Natural killer cell (primary cell): ENCODE measurements around the gene LAMA1. TPM values are rescaled to one million over a fixed set of nuclear protein-coding genes. Genes with fewer than 3 reads are reported as not detected.

Experiments
- ATAC-seq, 3 donors: fragments of 150-1000 bp in 2 of 3; fragments of 200-7000 bp in 1 of 3; cut with Tn5 transposase; 1 replicate in 1 of 3; 2 replicates in 2 of 3; pipeline ENCODE4 v1.10.0; 2021; ENCODE audit warnings: mild to moderate bottlenecking in 2 of 3, moderate library complexity in 2 of 3
- DNase-seq, 2 donors: peaks; one replicate each; pipeline versions ENCODE4 v3.0.0 to v3.0.0-alpha.2; 2013 to 2021; ENCODE audit warnings: mixed read lengths in 1 of 2
- H3K27ac ChIP-seq: one replicate; pipeline ENCODE4 v1.5.1; 2013; ENCODE audit warnings: mild to moderate bottlenecking, low read length
- H3K27me3 ChIP-seq: one replicate; pipeline ENCODE4 v1.6.1; 2013; ENCODE audit warnings: low read length; ENCODE audit not compliant: control insufficient read depth, insufficient read depth
- H3K36me3 ChIP-seq: one replicate; pipeline ENCODE4 v1.6.1; 2013; ENCODE audit warnings: low read length; ENCODE audit not compliant: control insufficient read depth, insufficient read depth
- H3K4me1 ChIP-seq: one replicate; pipeline ENCODE4 v1.6.1; 2013; ENCODE audit warnings: low read length; ENCODE audit not compliant: control insufficient read depth, insufficient read depth
- H3K4me3 ChIP-seq: one replicate; pipeline ENCODE4 v1.5.1; 2013; ENCODE audit warnings: low read length
- H3K9me3 ChIP-seq: one replicate; pipeline ENCODE4 v1.6.1; 2013; ENCODE audit warnings: low read length; ENCODE audit not compliant: control insufficient read depth, insufficient read depth
- H3K27ac Mint-ChIP-seq, 2 donors: one replicate each; pipeline ENCODE4 v1.8.0; 2022; ENCODE audit warnings: mild to moderate bottlenecking in 2 of 2, mixed read lengths in 2 of 2, moderate library complexity in 1 of 2
- H3K27me3 Mint-ChIP-seq, 2 donors: one replicate each; pipeline ENCODE4 v1.8.0; 2022; ENCODE audit warnings: low read depth in 2 of 2, mixed read lengths in 2 of 2
- H3K36me3 Mint-ChIP-seq: one replicate; pipeline ENCODE4 v1.8.0; 2022; ENCODE audit warnings: mixed read lengths
- H3K4me1 Mint-ChIP-seq, 2 donors: one replicate each; pipeline ENCODE4 v1.8.0; 2022; ENCODE audit warnings: mixed read lengths in 2 of 2
- H3K4me3 Mint-ChIP-seq: one replicate; pipeline ENCODE4 v1.8.0; 2022; ENCODE audit warnings: mild to moderate bottlenecking, moderate library complexity, mixed read lengths
- H3K9me3 Mint-ChIP-seq, 2 donors: one replicate each; pipeline ENCODE4 v1.8.0; 2022; ENCODE audit warnings: mixed read lengths in 2 of 2
- WGBS: methylation state at CpG from one replicate; pipeline ENCODE4 v1.1.7; 2013; ENCODE audit warnings: missing lambda C conversion rate; ENCODE audit not compliant: insufficient coverage; 5-methylcytosine and 5-hydroxymethylcytosine counted together
- intact Hi-C: fragments of 100-400 bp; cut with micrococcal nuclease; formaldehyde crosslinking; loops from one replicate; pipeline ENCODE4 v1.14.2; 2022
- total RNA-seq, 4 donors: library from RNA; stranded (reverse); fragments of 120-200 nt in 1 of 4; gene quantifications; one replicate each; pipeline versions ENCODE4 v1.2.3 to v1.2.4, GENCODE V29; 2013 to 2022
- TF ChIP-seq, protein P1 (sequence below): fragments of 200-600 bp; IDR thresholded peaks from one replicate; pipeline ENCODE4 v1.8.0; 2022; ENCODE audit warnings: antibody characterized with exemption

Gene LAMA1
- total RNA-seq, 3 donors from 2014 or later (not counting 1 experiment from before 2014, with no cell fraction given) = not detected

DNA sequence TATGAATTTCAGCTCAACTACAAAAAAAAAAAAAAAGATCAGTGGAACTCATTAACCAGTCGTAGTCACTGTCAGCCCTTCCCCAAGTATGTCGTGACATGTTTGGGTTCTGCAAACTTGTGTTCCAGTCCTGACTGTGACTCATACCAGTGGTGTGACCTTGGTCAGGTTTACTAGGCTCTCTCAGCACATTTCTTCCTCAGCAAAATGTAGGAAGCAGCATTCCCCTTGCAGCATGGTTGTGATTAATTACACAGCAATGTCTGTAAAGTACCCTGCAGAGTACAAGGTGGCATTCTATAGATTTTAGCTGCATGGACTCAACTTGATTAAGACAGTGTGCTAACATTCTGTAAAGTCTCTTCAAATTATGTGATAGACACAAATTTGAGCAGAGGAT lies 156.9 kb downstream of the LAMA1 start:
- Histone ChIP-seq H3K9me3 (no peaks in the 10 kb centered on the region), H3K4me3 (no peak overlapping the region), H3K27me3 (no peaks in the 10 kb centered on the region), H3K4me1 (no peaks in the 10 kb centered on the region), H3K36me3 (no peaks in the 10 kb centered on the region), H3K27ac (no peak overlapping the region)
- no peaks in the 10 kb centered on the region for H3K4me1 Mint-ChIP-seq
- TF ChIP-seq, protein P1, sequence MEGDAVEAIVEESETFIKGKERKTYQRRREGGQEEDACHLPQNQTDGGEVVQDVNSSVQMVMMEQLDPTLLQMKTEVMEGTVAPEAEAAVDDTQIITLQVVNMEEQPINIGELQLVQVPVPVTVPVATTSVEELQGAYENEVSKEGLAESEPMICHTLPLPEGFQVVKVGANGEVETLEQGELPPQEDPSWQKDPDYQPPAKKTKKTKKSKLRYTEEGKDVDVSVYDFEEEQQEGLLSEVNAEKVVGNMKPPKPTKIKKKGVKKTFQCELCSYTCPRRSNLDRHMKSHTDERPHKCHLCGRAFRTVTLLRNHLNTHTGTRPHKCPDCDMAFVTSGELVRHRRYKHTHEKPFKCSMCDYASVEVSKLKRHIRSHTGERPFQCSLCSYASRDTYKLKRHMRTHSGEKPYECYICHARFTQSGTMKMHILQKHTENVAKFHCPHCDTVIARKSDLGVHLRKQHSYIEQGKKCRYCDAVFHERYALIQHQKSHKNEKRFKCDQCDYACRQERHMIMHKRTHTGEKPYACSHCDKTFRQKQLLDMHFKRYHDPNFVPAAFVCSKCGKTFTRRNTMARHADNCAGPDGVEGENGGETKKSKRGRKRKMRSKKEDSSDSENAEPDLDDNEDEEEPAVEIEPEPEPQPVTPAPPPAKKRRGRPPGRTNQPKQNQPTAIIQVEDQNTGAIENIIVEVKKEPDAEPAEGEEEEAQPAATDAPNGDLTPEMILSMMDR = no peak
- H3K27ac Mint-ChIP-seq = no peak overlapping the region
- ATAC-seq (no peak), DNase-seq (no peak)
- no peaks in the 10 kb centered on the region for H3K27me3 Mint-ChIP-seq
- no peak overlapping the region for H3K4me3 Mint-ChIP-seq
- H3K9me3 Mint-ChIP-seq = peaks cover 0 to 3% of the 10 kb centered on the region in 2 donors
- 86% methylated on average over 2 of the region's 2 CpGs for WGBS
- intact Hi-C loops = no loop called here
- H3K36me3 Mint-ChIP-seq = no peaks in the 10 kb centered on the region

DNA sequence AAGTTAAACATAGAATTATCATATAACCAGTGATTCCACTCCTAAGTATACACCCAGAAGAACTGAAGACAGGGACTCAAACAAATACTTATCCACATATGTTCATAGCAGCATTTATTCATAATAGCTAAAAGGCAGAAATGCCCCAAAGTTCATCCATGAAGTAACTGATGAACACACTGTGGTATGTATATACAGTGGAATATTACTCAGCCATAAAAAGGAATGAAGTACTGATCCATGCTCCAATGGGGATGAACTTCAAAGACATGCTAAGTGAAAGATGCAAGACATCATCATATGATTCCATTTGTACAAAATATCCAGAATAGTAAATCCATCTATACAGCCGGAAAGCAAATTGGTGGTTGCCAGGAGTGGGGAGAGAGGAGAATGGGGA lies 157.5 kb downstream of the LAMA1 start:
- Mint-ChIP-seq H3K9me3 (peaks cover 0 to 3% of the 10 kb centered on the region in 2 donors), H3K27ac (no peak overlapping the region), H3K36me3 (no peaks in the 10 kb centered on the region), H3K4me1 (no peaks in the 10 kb centered on the region), H3K27me3 (no peaks in the 10 kb centered on the region), H3K4me3 (no peak overlapping the region)
- Histone ChIP-seq H3K27me3 (no peaks in the 10 kb centered on the region), H3K4me1 (no peaks in the 10 kb centered on the region), H3K36me3 (no peaks in the 10 kb centered on the region), H3K27ac (no peak overlapping the region), H3K4me3 (no peak overlapping the region), H3K9me3 (no peaks in the 10 kb centered on the region)
- DNase-seq (no peak), ATAC-seq (no peak)
- intact Hi-C loops = no loop called here
- 100% methylated on average over 1 of the region's 1 CpG for WGBS
- TF ChIP-seq, protein P1 = no peak

DNA sequence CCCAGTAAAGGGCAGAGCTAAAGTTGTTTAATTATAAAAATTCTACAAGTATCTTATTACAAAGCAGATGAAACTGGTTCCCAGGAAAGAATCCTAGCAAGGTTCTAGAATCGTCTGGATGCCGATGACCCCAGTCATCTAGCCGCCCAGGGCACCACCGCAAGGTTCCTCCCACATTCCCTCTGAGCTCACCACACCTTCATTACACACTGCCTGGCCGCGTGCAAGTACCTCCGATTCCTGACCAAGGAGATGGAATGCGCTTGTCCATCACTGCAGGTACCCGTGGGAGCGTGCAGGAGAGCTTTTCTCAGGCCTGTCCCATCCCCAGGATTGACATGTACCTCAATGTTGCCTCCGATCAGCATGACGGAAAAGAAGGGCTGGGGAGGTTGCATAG lies 158.5 kb downstream of the LAMA1 start:
- TF ChIP-seq, protein P1 = no peak
- Mint-ChIP-seq H3K9me3 (peaks cover 3 to 4% of the 10 kb centered on the region in 2 donors), H3K27me3 (no peaks in the 10 kb centered on the region), H3K4me3 (no peak overlapping the region), H3K27ac (no peak overlapping the region), H3K36me3 (no peaks in the 10 kb centered on the region), H3K4me1 (no peaks in the 10 kb centered on the region)
- ATAC-seq (no peak), DNase-seq (no peak)
- intact Hi-C loops = no loop called here
- Histone ChIP-seq H3K27me3 (no peaks in the 10 kb centered on the region), H3K4me1 (no peaks in the 10 kb centered on the region), H3K4me3 (no peak overlapping the region), H3K9me3 (no peaks in the 10 kb centered on the region), H3K27ac (no peak overlapping the region), H3K36me3 (no peaks in the 10 kb centered on the region)
- 93% methylated on average over 10 of the region's 12 CpGs for WGBS

DNA sequence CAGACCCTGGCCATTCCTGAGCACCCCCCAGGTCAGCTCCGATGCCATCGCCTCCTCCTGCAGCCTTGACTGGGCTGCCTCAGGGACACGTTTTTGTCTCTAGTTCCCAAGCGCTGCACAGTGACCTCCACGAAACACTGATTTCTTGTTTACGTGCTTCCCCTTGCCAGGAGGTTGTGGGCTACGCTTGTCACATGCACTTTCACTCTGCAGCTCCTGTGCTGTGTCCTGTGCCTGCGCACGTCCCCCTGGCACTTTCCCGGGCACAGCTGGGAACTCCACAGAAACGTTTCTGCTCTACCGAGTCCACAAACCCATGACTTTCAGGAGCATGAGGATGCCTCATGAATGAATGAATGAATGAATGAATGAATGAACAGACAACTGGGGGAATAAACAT lies 160.6 kb downstream of the LAMA1 start:
- H3K27me3 Mint-ChIP-seq = no peaks in the 10 kb centered on the region
- Histone ChIP-seq H3K36me3 (no peaks in the 10 kb centered on the region), H3K27ac (no peak overlapping the region), H3K4me1 (no peaks in the 10 kb centered on the region), H3K27me3 (no peaks in the 10 kb centered on the region), H3K4me3 (no peak overlapping the region), H3K9me3 (peaks cover 4% of the 10 kb centered on the region)
- no peak overlapping the region for H3K27ac Mint-ChIP-seq
- no peaks in the 10 kb centered on the region for H3K4me1 Mint-ChIP-seq
- ATAC-seq (no peak), DNase-seq (no peak)
- 89% methylated on average over 12 of the region's 12 CpGs for WGBS
- no peaks in the 10 kb centered on the region for H3K36me3 Mint-ChIP-seq
- TF ChIP-seq, protein P1 = no peak
- H3K9me3 Mint-ChIP-seq = peaks cover 3 to 4% of the 10 kb centered on the region in 2 donors
- H3K4me3 Mint-ChIP-seq = no peak overlapping the region
- intact Hi-C loops = no loop called here
